Heart left ventricle (tissue), 13 donors: ENCODE results near the gene ANKRD13C.

Experiments used
- POLR2A ChIP-seq, 2 donors: fragments of 450-650 bp; IDR thresholded peaks; one replicate each; pipeline ENCODE4 v1.6.1; 2017; ENCODE audit warnings: antibody characterized with exemption in 2 of 2, mild to moderate bottlenecking in 2 of 2, moderate library complexity in 2 of 2
- TF ChIP-seq, protein P1 (sequence below), 12 donors: fragments of 200-600 bp; sonication (generic) in 4 of 12; IDR thresholded peaks; one replicate each; pipeline versions ENCODE4 v1.5.0 to v1.8.0; 2018 to 2022; ENCODE audit warnings: antibody characterized with exemption in 12 of 12, mild to moderate bottlenecking in 5 of 12
- donor health status: ischemic (EF 13 %, LVEDD 7.1; RV severe dilation, severe dysfunction).
- donor health status: DM: no; HTN: yes; CAD: no.
- donor health status: DM: no; HTN: no; CAD: no.
- donor health status: ischemic (EF 25% LVEDD 6.9; RV normal size, moderate dysfunction).
- donor health status: ischemic (EF 25% LVEDD 5.7; RV mildly dilated, moderate dysfunction).
- donor health status: ischemic (EF 35%, LVEDD 5.7; RV mildly dilated, moderate dysfunction).
- donor health status: nonischemic (EF 11% LVEDD 7.7; RV severe dilation, severe dysfunction).
- donor health status: DM: yes; HTN: yes; CAD: no.
- donor health status: PGD.
- donor health status: ischemic (EF 29% LVEDD 5.4; RV normal size, mild dysfunction).
- donor health status: nonischemic (EF 23%, LVEDD 6.1; RV moderate dilation, normal function).

DNA sequence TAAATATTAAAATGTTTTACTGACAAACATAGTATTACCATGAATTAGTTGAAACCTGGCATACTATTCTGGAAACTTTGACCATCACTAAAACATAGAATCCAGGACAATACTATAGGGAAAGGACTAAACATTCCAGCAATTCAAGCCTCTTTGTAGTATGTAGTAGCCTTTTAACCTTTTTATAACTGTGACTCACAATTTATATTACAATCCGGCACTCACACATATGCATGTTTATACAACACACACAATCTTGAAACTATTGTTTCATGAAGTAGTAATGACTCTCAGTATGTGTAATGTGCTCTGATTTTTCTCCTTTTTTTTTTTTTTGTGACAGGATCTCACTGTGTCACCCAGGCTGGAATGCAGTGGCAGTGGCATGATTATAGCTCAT, 64.3 kb downstream of the ANKRD13C start:
- TF ChIP-seq POLR2A (IDR thresholded peaks at IDR 0.05): no peak
- TF ChIP-seq, protein P1, sequence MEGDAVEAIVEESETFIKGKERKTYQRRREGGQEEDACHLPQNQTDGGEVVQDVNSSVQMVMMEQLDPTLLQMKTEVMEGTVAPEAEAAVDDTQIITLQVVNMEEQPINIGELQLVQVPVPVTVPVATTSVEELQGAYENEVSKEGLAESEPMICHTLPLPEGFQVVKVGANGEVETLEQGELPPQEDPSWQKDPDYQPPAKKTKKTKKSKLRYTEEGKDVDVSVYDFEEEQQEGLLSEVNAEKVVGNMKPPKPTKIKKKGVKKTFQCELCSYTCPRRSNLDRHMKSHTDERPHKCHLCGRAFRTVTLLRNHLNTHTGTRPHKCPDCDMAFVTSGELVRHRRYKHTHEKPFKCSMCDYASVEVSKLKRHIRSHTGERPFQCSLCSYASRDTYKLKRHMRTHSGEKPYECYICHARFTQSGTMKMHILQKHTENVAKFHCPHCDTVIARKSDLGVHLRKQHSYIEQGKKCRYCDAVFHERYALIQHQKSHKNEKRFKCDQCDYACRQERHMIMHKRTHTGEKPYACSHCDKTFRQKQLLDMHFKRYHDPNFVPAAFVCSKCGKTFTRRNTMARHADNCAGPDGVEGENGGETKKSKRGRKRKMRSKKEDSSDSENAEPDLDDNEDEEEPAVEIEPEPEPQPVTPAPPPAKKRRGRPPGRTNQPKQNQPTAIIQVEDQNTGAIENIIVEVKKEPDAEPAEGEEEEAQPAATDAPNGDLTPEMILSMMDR (IDR thresholded peaks at IDR 0.05): no peak
